Measurements from ENCODE around the gene NPR2. TPM values are rescaled to one million over a fixed set of nuclear protein-coding genes. Genes with fewer than 3 reads are reported as not detected.

The NPR2 gene
- total RNA-seq, 2 experiments from 2014 or later, result 4.7 to 9.8 TPM

DNA sequence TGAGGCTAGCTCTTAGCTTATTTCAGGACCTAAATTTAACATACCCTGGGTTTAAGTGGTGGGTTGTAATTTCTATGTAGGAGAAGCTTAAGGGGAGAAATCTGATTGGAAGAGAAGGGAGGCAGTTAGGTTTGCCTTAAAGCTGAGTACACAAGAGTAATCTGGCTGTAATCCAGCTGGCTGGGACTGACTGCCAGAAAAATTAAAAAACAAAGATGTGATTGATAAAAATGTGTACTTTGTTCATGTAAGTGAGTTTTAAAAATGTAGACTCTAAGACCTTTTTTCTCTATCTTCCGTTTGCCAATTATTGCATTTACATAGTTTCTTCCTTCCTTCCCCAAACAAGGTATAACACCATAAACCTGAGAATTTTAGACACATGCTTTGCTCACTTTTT lies 19.9 kb upstream of the NPR2 start:
- H3K4me3 ChIP-seq (ENCODE audit: low read depth, low read length, poor library complexity, severe bottlenecking), result no peak overlapping the region
- H3K36me3 ChIP-seq (ENCODE audit: insufficient read depth, low read length), result no peaks in the 10 kb centered on the region
- peak overlapping the region; percentile 4; the same call in 1 of the 2 replicates for H3K4me2 ChIP-seq (ENCODE audit: low read length)
- DNase-seq (ENCODE audit: low spot score), result no peak
- H3K4me1 ChIP-seq (ENCODE audit: insufficient read depth, low read length, poor library complexity, severe bottlenecking), result peaks cover 65% of the 10 kb centered on the region
- H3K79me2 ChIP-seq (ENCODE audit: insufficient read depth, low read depth, low read length), result no peaks in the 10 kb centered on the region; the same call in 1 of the 2 replicates
- ChIA-PET CTCF (ENCODE audit: unreplicated experiment) (no interaction called here), POLR2A (interaction anchor here (1.1 to 2.0 kb wide), 5 partner anchors 9 to 136 kb away, joined by 3 to 9 read pairs (median 5); partner anchors contain the start of genes GBA2 and RGP1)
- H3K9me3 ChIP-seq (ENCODE audit: low read length), result no peaks in the 10 kb centered on the region
- intact Hi-C loops (cut with micrococcal nuclease; ENCODE audit: unreplicated experiment), result no loop called here
- H3K27ac ChIP-seq (ENCODE audit: low read depth, low read length, poor library complexity, severe bottlenecking), result no peak overlapping the region
- no peaks in the 10 kb centered on the region for H3K9me2 ChIP-seq (ENCODE audit: insufficient read depth, low read length)
- TF ChIP-seq CTCF (conservative IDR thresholded peaks at IDR 0.05; ENCODE audit: low read length) (no peak), EZH2phosphoT487 (IDR thresholded peaks at IDR 0.05; ENCODE audit: borderline replicate concordance, low read depth, low read length) (no peak)
- no peak overlapping the region for H2AFZ ChIP-seq (ENCODE audit: low read length)
- no peaks in the 10 kb centered on the region for H4K20me1 ChIP-seq (ENCODE audit: insufficient read depth, low read length)
- no TSS peak for BruUV-seq (replicated peaks)

DNA sequence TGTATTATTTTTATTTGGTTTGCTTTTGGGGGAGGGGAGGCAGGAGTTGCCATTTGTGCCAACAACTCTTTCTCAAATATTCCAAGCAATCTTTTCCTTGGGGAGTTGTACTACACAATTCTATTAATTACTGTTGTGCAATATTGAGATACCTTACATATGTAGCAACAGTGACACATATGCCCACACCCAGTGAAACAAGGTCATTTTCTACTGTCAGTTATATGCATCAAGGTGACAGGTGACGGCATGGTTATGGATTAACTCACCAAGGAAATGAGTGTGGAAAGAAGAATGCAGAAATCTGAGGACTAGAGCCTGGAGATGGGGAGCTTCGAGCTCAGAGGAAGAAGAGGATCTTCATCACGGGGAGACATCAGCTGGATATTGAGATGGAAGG lies 19.4 kb upstream of the NPR2 start:
- H3K4me1 ChIP-seq (ENCODE audit: insufficient read depth, low read length, poor library complexity, severe bottlenecking), result peaks cover 65% of the 10 kb centered on the region
- no peaks in the 10 kb centered on the region; the same call in 1 of the 2 replicates for H3K79me2 ChIP-seq (ENCODE audit: insufficient read depth, low read depth, low read length)
- H3K9me2 ChIP-seq (ENCODE audit: insufficient read depth, low read length), result no peaks in the 10 kb centered on the region
- H3K27ac ChIP-seq (ENCODE audit: low read depth, low read length, poor library complexity, severe bottlenecking), result no peak overlapping the region
- H3K36me3 ChIP-seq (ENCODE audit: insufficient read depth, low read length), result no peaks in the 10 kb centered on the region
- no peak overlapping the region for H2AFZ ChIP-seq (ENCODE audit: low read length)
- intact Hi-C loops (cut with micrococcal nuclease; ENCODE audit: unreplicated experiment), result no loop called here
- TF ChIP-seq EZH2phosphoT487 (IDR thresholded peaks at IDR 0.05; ENCODE audit: borderline replicate concordance, low read depth, low read length) (no peak), CTCF (conservative IDR thresholded peaks at IDR 0.05; ENCODE audit: low read length) (no peak)
- no peak overlapping the region for H3K4me2 ChIP-seq (ENCODE audit: low read length)
- BruUV-seq (replicated peaks), result no TSS peak
- H3K4me3 ChIP-seq (ENCODE audit: low read depth, low read length, poor library complexity, severe bottlenecking), result no peak overlapping the region
- ChIA-PET CTCF (ENCODE audit: unreplicated experiment) (interaction anchor here (1.2 kb wide), 1 partner anchor 24 kb away, joined by 4 read pairs; no protein-coding TSS in a partner anchor), POLR2A (interaction anchor here (0.6 to 2.0 kb wide), 7 partner anchors 9 to 1357 kb away, joined by 3 to 9 read pairs (median 4); partner anchors contain the start of genes GBA2 and RGP1)
- H4K20me1 ChIP-seq (ENCODE audit: insufficient read depth, low read length), result no peaks in the 10 kb centered on the region
- no peak for DNase-seq (ENCODE audit: low spot score)
- H3K9me3 ChIP-seq (ENCODE audit: low read length), result no peaks in the 10 kb centered on the region

DNA sequence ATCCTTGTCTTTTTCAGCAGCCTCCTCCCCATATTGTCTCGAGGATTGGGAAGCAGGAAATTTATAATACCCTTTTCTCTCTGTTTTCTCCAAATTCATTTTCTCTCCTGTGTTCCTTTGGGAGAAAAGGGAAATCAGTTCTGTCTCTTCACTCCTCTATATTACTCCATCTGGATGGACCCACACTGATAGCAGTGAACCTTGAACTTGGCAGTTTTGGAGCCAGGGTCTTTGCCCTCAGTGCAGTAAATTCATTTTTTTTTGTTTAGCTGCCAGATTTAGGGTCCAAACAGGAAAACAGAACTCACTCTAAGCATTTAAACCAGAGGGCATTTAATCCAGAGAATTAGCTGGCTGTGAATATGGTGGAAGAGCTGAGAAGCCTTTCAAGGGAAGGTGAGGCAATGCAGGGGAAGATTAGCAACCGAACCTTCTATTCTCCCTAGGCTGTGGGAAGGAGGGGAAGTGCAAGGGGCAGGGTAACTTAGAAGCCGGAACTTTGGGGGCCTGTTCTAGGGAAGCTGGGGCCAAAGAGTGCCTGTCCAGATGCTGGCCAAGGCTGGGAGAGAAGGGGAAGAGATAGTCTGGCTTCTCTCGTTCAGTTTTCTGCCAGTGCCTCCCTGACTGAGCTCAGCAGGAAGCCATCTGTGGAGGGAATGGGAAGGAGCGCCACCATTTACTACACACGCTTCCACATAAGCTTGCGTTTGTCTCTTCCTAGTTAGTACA lies 16.3 kb upstream of the NPR2 start:
- Histone ChIP-seq H3K27ac (ENCODE audit: low read depth, low read length, poor library complexity, severe bottlenecking) (peak overlapping the region; percentile 89), H4K20me1 (ENCODE audit: insufficient read depth, low read length) (no peaks in the 10 kb centered on the region), H2AFZ (ENCODE audit: low read length) (peak overlapping the region; percentile 63), H3K9me2 (ENCODE audit: insufficient read depth, low read length) (no peaks in the 10 kb centered on the region), H3K36me3 (ENCODE audit: insufficient read depth, low read length) (peaks cover 1% of the 10 kb centered on the region), H3K79me2 (ENCODE audit: insufficient read depth, low read depth, low read length) (no peaks in the 10 kb centered on the region; the same call in 1 of the 2 replicates), H3K4me3 (ENCODE audit: low read depth, low read length, poor library complexity, severe bottlenecking) (peak overlapping the region; percentile 39), H3K9me3 (ENCODE audit: low read length) (no peaks in the 10 kb centered on the region), H3K4me1 (ENCODE audit: insufficient read depth, low read length, poor library complexity, severe bottlenecking) (peaks cover 65% of the 10 kb centered on the region), H3K4me2 (ENCODE audit: low read length) (peak overlapping the region; percentile 76)
- ChIA-PET POLR2A (interaction anchor here (0.6 to 2.4 kb wide), 14 partner anchors 12 to 843 kb away, joined by 3 to 12 read pairs (median 4); partner anchors contain the start of genes ARHGEF39, GBA2, RGP1 and TLN1), CTCF (ENCODE audit: unreplicated experiment) (interaction anchor here (0.9 to 1.5 kb wide), 5 partner anchors 15 to 47 kb away, joined by 3 to 6 read pairs (median 3); partner anchors contain the start of genes GBA2 and RGP1)
- BruUV-seq (replicated peaks), result no TSS peak
- intact Hi-C loops (cut with micrococcal nuclease; ENCODE audit: unreplicated experiment), result no loop called here
- DNase-seq (ENCODE audit: low spot score), result peak; percentile 41
- TF ChIP-seq CTCF (conservative IDR thresholded peaks at IDR 0.05; ENCODE audit: low read length) (0 out of 2 replicates have a peak, but pooled peaks have one; percentile 24), EZH2phosphoT487 (IDR thresholded peaks at IDR 0.05; ENCODE audit: borderline replicate concordance, low read depth, low read length) (no peak)
